Left hindlimb (tissue), 1 donor: ENCODE data around the gene PABPC1L2B.
"Not testable (repeated sequence)": the region's sequence is repeated elsewhere in the genome, so short reads cannot be mapped to it uniquely, and the experiment has no call there.

Source experiments
- DNase-seq: peaks from one replicate; pipeline ENCODE4 v3.0.0-alpha.2; 2018

The PABPC1L2B gene

DNA sequence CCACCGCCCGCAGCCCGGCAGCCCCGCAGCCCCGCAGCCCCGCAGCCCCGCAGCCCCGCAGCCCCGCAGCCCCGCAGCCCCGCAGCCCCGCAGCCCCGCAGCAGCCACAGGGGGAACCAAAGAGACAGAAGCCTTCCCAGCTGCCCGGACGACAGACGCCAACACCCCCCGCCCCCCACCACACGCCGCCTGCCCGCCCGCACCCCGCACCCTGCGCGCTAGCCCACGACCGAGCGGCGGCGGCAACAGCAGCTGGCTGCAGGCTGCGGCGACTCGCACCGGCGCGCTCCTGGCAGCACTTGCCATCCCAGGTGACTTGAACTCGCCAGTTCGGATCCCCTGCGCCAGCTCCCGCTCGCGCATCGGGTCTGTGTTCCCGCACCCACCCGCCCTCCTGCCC is at the start of gene PABPC1L2B:
PABPC1L2B (plus strand) TSS at position 207 of the 400 bp plus-strand sequence. CDS start 704 bp downstream, outside the sequence.
- not testable (repeated sequence) for DNase-seq

DNA sequence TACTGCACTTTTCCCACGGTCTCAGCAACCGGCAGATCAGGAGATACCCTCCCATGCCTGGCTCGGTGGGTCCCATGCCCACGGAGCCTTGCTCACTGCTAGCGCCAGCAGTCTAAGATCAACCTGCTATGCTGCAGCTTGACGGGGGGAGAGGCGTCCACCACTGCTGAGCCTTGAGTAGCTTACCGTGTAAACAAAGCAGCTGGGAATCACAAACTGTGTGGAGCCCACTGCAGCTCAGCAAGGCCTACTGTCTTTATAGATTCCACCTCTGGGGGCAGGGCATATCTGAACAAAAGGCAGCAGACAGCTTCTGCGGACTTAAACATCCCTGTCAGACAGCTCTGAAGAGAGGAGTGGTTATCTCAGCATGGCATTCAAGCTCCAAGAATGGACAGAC is 42.8 kb upstream of the PABPC1L2B start:
- DNase-seq, result not testable (repeated sequence)

DNA sequence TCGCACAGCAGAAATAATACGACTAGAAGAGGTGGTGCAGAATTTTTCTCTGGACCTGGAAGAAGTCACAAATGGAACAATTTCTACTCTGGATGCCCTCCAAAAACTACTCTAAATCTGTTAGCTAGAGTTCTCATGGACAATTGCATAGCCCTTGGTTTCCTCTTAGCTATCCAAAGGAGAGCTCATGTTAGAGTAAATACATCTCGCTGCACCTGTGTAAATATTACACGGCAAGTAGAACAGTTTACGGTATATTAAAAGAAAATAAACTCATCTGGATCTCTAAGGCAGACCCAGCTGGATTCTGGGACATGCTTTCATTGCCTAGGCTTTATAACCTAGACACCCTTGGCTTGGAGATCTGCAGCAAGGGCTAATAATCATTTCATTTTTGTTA is 30.9 kb upstream of the PABPC1L2B start:
- DNase-seq, result not testable (repeated sequence)

DNA sequence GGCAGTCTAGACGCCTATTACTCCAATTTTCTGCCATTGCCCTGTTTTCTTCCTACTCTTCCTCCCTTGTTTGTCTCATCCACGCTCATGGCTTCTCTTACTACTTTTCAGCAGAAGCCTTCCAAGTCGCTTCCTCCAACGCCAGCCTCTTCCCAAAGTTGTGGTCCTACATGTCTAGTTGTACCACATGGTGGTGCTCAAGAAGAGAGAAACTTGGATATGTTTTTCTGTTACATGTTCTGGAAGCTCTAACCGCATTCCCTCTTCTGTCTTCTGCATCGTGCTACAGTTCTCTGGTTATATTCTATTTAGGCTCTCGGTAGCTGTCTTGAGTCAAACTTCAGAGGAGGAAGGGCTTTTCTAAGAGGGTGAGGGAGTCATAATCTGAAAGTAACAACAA is 27.9 kb upstream of the PABPC1L2B start:
- not testable (repeated sequence) for DNase-seq

DNA sequence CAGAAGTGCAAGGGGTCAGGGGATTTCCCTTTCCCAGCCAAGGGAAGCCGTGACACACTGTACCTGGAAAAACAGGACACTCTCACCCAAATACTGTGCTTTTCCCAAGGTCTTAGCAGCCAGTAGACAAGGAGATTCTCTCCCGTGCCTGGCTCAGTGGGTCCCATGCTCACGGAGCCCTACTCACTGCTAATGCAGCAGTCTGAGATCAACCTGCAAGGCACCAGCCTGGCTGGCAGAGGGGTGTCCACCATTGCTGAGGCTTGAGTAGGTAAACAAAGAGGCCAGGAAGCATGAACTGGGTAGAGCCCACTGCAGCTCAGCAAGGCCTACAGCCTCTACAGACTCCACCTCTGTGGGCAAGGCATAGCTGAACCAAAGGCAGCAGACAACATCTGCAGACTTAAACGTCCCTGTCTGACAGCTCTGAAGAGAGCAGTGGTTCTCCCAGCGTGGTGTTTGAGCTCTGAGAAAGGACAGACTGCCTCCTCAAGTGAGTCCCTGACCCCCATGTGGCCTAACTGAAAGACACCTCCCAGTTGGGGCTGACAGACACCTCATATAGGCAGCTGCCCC is 21.8 kb upstream of the PABPC1L2B start:
- not testable (repeated sequence) for DNase-seq

DNA sequence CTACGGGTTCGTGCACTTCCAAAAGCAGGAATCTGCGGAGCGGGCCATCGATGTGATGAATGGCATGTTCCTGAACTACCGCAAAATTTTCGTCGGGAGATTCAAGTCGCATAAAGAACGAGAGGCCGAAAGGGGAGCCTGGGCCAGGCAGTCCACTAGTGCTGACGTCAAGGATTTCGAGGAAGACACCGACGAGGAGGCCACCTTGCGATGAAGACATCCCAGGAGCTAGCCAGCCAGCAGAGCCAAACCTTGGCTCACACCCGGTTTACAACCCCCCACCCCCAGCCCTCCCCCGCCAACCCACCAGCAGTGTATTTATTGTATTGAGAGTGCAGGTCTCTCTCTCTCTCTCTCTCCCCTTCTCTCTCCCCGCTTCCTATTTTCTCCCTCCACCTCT is 1.3 kb downstream of the PABPC1L2B start:
- not testable (repeated sequence) for DNase-seq

DNA sequence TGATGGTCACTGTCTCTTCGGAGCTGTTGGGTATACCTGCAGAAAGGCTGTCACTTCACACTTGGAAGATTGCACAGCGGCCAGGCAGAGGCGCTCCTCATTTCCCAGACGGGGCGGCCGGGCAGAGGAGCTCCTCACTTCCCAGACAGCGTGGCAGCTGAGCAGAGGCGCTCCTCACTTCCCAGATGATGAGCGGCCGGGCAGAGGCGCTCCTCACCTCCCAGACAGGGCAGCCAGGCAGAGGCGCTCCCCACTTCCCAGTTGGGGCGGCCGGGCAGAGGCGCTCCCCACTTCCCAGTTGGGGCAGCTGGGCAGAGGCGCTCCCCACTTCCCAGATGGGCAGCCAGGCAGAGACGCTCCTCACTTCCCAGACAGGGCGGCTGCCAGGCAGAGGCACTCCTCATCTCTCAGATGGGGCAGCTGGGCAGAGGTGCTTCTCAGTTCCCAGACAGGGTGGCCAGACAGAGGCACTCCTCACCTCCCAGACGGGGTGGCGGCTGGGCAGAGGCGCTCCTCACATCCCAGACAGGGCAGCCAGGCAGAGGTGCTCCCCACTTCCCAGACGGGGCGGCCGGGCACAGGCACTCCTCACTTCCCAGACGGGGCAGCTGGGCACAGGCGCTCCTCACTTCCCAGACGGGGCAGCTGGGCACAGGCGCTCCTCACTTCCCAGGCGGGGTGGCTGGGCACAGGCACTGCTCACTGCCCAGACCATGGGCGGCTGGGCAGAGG is 18.8 kb downstream of the PABPC1L2B start:
- DNase-seq, result no peak

DNA sequence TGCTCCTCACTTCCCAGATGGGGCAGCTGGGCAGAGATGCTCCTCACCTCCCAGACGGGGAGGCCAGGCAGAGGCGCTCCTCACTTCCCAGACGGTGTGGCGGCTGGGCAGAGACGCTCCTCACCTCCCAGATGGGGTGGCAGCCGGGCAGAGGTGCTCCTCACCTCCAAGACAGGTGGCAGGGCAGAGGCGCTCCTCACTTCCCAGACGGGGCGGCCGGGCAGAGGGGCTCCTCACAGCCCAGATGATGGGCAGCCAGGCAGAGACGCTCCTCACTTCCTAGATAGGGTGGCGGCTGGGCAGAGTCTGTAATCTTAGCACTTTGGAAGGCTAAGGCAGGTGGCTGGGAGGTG is 19.3 kb downstream of the PABPC1L2B start:
- not testable (repeated sequence) for DNase-seq

DNA sequence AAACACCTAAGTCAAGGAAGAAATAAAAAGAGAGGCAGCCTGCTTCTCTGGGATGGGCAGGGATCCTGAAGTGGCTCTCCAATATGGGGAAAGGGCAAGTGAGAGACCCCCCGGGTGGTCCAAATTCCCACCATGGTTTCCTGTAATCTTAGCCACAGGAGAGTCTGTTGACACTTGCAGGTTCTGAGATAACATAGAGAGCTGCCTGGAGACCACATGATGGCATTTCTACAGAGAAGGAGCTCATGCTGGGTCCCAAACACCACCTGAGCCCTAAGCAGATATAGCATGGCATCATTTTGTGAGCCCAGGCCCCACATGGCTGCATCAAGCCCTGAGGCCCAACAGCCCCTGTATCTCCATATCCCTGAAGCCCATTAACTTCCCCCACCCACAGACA is 26.1 kb downstream of the PABPC1L2B start:
- DNase-seq, result no peak
